ENCODE measurements around the gene THEMIS2. TPM values are rescaled to one million over a fixed set of nuclear protein-coding genes. Genes with fewer than 3 reads are reported as not detected.

THEMIS2 gene
- total and polyA plus RNA-seq, 2 of the 13 experiments (the other 11 are each of a cell fraction or from before 2014, with no cell fraction given), result 0.38 to 1.5 TPM

GRCh38 chr1:27906759-27907158 lies 34.4 kb downstream of the THEMIS2 start:
- FAIRE-seq (no peak), ATAC-seq (no peak), DNase-seq (ENCODE audit: low spot score) (no peak)
- H4K20me1 ChIP-seq (ENCODE audit: insufficient read depth, low read length), result no peaks in the 10 kb centered on the region
- H3K9me3 ChIP-seq (ENCODE audit: low read length), result no peaks in the 10 kb centered on the region
- ChIA-PET POLR2A (no interaction called here), CTCF (ENCODE audit: low intra/inter-chr PET ratio, low total read pairs) (no interaction called here)
- H3K9ac ChIP-seq (ENCODE audit: insufficient read depth, low read depth, low read length), result no peak overlapping the region
- H3K4me3 ChIP-seq (replicated peaks in 1 of 3; ENCODE audit: insufficient read depth in 1 of 3, low read depth in 2 of 3, low read length in 3 of 3), result no peak overlapping the region
- in situ Hi-C loops (cut with HindIII; ENCODE audit: extremely low pct_ligation_motif_present, low pct_unique_long_range_greater_than_20kb), result no loop called here
- no peak overlapping the region for H3K27ac ChIP-seq (ENCODE audit: extremely low read length, insufficient read depth, low read length)
- no peak overlapping the region for H3K4me2 ChIP-seq (ENCODE audit: low read depth, low read length)
- BruUV-seq (replicated peaks), result no TSS peak
- no peaks in the 10 kb centered on the region for H3K4me1 ChIP-seq (ENCODE audit: insufficient read depth, low read length)
- H3K27me3 ChIP-seq (ENCODE audit: control insufficient read depth in 1 of 2, insufficient read depth in 2 of 2, low read length in 2 of 2), result no peaks in the 10 kb centered on the region
- H3K79me2 ChIP-seq (ENCODE audit: insufficient read depth, low read length), result no peaks in the 10 kb centered on the region
- peaks cover 1 to 25% of the 10 kb centered on the region in 2 experiments; a peak in 3 of 5 replicates for H3K36me3 ChIP-seq (replicated peaks in 1 of 2; ENCODE audit: control insufficient read depth in 1 of 2, insufficient read depth in 2 of 2, low read length in 2 of 2)
- no peak overlapping the region for H2AFZ ChIP-seq (ENCODE audit: low read length)
- 97% methylated on average over 2 of the region's 2 CpGs for WGBS (ENCODE audit: low lambda C conversion rate)
- intact Hi-C loops (cut with micrococcal nuclease; ENCODE audit: unreplicated experiment), result no loop called here
- TF ChIP-seq, protein P1, sequence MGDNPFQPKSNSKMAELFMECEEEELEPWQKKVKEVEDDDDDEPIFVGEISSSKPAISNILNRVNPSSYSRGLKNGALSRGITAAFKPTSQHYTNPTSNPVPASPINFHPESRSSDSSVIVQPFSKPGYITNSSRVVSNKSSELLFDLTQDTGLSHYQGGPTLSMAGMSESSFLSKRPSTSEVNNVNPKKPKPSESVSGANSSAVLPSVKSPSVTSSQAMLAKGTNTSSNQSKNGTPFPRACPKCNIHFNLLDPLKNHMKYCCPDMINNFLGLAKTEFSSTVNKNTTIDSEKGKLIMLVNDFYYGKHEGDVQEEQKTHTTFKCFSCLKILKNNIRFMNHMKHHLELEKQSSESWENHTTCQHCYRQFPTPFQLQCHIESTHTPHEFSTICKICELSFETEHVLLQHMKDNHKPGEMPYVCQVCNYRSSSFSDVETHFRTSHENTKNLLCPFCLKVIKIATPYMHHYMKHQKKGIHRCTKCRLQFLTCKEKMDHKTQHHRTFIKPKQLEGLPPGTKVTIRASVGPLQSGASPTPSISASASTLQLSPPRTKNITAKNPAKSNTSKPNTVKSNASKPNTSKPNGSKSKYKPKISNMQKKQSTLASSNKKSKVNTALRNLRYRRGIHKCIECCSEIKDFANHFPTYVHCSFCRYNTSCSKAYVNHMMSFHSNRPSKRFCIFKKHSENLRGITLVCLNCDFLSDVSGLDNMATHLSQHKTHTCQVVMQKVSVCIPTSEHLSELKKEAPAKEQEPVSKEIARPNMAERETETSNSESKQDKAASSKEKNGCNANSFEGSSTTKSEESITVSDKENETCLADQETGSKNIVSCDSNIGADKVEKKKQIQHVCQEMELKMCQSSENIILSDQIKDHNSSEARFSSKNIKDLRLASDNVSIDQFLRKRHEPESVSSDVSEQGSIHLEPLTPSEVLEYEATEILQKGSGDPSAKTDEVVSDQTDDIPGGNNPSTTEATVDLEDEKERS (CRISPR knock-in tag; IDR thresholded peaks at IDR 0.05), result no peak
- TF ChIP-seq NCOR1 (IDR thresholded peaks at IDR 0.05; ENCODE audit: borderline replicate concordance, low read length), result no peak
- no peak for TF ChIP-seq ZNF446 (CRISPR knock-in tag; IDR thresholded peaks at IDR 0.05)
- TF ChIP-seq, protein P2, sequence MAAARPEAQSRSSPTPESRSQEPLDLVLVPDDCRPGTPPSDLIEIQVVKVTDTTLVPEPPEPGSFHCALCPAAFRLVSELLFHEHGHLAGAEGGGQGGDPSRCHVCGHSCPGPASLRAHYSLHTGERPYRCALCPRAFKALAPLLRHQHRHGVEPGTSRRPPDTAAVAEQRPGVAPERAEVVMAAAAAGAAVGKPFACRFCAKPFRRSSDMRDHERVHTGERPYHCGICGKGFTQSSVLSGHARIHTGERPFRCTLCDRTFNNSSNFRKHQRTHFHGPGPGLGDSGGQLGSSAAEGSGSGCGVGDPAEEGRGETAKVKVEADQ (CRISPR knock-in tag; IDR thresholded peaks at IDR 0.05; ENCODE audit: borderline replicate concordance), result no peak
- TF ChIP-seq KLF12 (CRISPR knock-in tag; IDR thresholded peaks at IDR 0.05; ENCODE audit: borderline replicate concordance), result no peak
- no peak for TF ChIP-seq IKZF5 (CRISPR knock-in tag; IDR thresholded peaks at IDR 0.05)
- no peak for TF ChIP-seq ZMYM2 (CRISPR knock-in tag; IDR thresholded peaks at IDR 0.05)
- no peak for TF ChIP-seq CSRNP2 (CRISPR knock-in tag; conservative IDR thresholded peaks at IDR 0.05; ENCODE audit: low read depth)
- TF ChIP-seq NFYC (CRISPR knock-in tag; IDR thresholded peaks at IDR 0.05), result no peak
- no peak for TF ChIP-seq ZNF660 (CRISPR knock-in tag; IDR thresholded peaks at IDR 0.05; ENCODE audit: borderline replicate concordance, low read depth)
- TF ChIP-seq, protein P3, sequence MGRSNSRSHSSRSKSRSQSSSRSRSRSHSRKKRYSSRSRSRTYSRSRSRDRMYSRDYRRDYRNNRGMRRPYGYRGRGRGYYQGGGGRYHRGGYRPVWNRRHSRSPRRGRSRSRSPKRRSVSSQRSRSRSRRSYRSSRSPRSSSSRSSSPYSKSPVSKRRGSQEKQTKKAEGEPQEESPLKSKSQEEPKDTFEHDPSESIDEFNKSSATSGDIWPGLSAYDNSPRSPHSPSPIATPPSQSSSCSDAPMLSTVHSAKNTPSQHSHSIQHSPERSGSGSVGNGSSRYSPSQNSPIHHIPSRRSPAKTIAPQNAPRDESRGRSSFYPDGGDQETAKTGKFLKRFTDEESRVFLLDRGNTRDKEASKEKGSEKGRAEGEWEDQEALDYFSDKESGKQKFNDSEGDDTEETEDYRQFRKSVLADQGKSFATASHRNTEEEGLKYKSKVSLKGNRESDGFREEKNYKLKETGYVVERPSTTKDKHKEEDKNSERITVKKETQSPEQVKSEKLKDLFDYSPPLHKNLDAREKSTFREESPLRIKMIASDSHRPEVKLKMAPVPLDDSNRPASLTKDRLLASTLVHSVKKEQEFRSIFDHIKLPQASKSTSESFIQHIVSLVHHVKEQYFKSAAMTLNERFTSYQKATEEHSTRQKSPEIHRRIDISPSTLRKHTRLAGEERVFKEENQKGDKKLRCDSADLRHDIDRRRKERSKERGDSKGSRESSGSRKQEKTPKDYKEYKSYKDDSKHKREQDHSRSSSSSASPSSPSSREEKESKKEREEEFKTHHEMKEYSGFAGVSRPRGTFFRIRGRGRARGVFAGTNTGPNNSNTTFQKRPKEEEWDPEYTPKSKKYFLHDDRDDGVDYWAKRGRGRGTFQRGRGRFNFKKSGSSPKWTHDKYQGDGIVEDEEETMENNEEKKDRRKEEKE (IDR thresholded peaks at IDR 0.05), result no peak
- TF ChIP-seq NFE2L1 (CRISPR knock-in tag; IDR thresholded peaks at IDR 0.05; ENCODE audit: borderline replicate concordance), result no peak
- TF ChIP-seq, protein P4, sequence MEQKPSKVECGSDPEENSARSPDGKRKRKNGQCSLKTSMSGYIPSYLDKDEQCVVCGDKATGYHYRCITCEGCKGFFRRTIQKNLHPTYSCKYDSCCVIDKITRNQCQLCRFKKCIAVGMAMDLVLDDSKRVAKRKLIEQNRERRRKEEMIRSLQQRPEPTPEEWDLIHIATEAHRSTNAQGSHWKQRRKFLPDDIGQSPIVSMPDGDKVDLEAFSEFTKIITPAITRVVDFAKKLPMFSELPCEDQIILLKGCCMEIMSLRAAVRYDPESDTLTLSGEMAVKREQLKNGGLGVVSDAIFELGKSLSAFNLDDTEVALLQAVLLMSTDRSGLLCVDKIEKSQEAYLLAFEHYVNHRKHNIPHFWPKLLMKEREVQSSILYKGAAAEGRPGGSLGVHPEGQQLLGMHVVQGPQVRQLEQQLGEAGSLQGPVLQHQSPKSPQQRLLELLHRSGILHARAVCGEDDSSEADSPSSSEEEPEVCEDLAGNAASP (CRISPR knock-in tag; IDR thresholded peaks at IDR 0.05; ENCODE audit: borderline replicate concordance), result no peak
- TF ChIP-seq MYC (CRISPR knock-in tag; IDR thresholded peaks at IDR 0.05; ENCODE audit: borderline replicate concordance), result no peak

Measured in HepG2 (cell line).